Ovary (tissue), 3 donors: ENCODE results near the gene CGN.

Experiments
- CTCF ChIP-seq, 3 donors: fragments of 450-650 bp in 2 of 3; fragments of 200-600 bp in 1 of 3; IDR thresholded peaks; one replicate each; pipeline versions ENCODE4 v1.5.1 to v1.8.0; 2016 to 2022; ENCODE audit warnings: antibody characterized with exemption in 3 of 3, mild to moderate bottlenecking in 1 of 3
- POLR2A ChIP-seq: fragments of 450-650 bp; IDR thresholded peaks from one replicate; pipeline ENCODE4 v1.6.1; 2017; ENCODE audit warnings: antibody characterized with exemption, mild to moderate bottlenecking, moderate library complexity
- donor health status: DM: no; HTN: no; CAD: no.

GRCh38 chr1:151461694-151462093 is 49.5 kb upstream of the CGN start:
- no peak for TF ChIP-seq CTCF (IDR thresholded peaks at IDR 0.05)
- TF ChIP-seq POLR2A = no peak
